Left cardiac atrium (tissue), 4 donors: ENCODE data around the gene KMT2C. TPM values are rescaled to one million over a fixed set of nuclear protein-coding genes. Genes with fewer than 3 reads are reported as not detected.
A peak's percentile ranks its signal among the peaks of the same experiment; 100 is the strongest.
"Not testable (repeated sequence)": the region's sequence is repeated elsewhere in the genome, so short reads cannot be mapped to it uniquely, and the experiment has no call there.

ENCODE experiments used
- ATAC-seq, 2 donors: fragments of 200-7000 bp; cut with Tn5 transposase; one replicate each; pipeline ENCODE4 v1.9.1; 2020; ENCODE audit warnings: mild to moderate bottlenecking in 2 of 2, moderate library complexity in 2 of 2
- DNase-seq: peaks from one replicate; pipeline ENCODE4 v3.0.0-alpha.2; 2020
- intact Hi-C, 2 donors: fragments of 100-400 bp; cut with DNase I; formaldehyde crosslinking; loops; one replicate each; pipeline versions ENCODE4 v1.14.1 to v1.15.1; 2022 to 2023
- total RNA-seq, 2 donors: library from RNA; stranded (reverse); fragmentation: NEBNext Ultra II Directional; extraction: Animal tissue kit (Norgen Biotek cat#: 25700); gene quantifications; one replicate each; pipeline ENCODE4 v1.2.1, GENCODE V29; 2021
- donor health status: DM: no; HTN: yes; CAD: no.
- donor health status: DM: no; HTN: yes; CAD: no; lungs with severe emphysema.
- donor health status: DM: yes; HTN: yes; CAD: no.
- donor health status: Dilated cardiomyopathy.

The KMT2C gene
- total RNA-seq, 2 donors from 2014 or later = 42.5 to 43.3 TPM

GRCh38 chr7:152445386-152446008, 9.7 kb upstream of the KMT2C start:
- DNase-seq, intact Hi-C loops, ATAC-seq: not testable (repeated sequence)

- intact Hi-C loops = no loop called here
- DNase-seq (no peak), ATAC-seq (no peak)
Measured at GRCh38 chr7:152443586-152443985, 7.8 kb upstream of the KMT2C start.

GRCh38 chr7:152442330-152442835, 6.6 kb upstream of the KMT2C start:
- intact Hi-C loops = no loop called here
- ATAC-seq = no peak
- DNase-seq = no peak

GRCh38 chr7:152441810-152442209, 6.0 kb upstream of the KMT2C start:
- DNase-seq, ATAC-seq, intact Hi-C loops: not testable (repeated sequence)

GRCh38 chr7:152441168-152441567, 5.4 kb upstream of the KMT2C start:
- ATAC-seq, DNase-seq, intact Hi-C loops: not testable (repeated sequence)

- DNase-seq, ATAC-seq, intact Hi-C loops: not testable (repeated sequence)
Measured at GRCh38 chr7:152438017-152438416, 2.2 kb upstream of the KMT2C start.

- intact Hi-C loops, DNase-seq, ATAC-seq: not testable (repeated sequence)
Measured at GRCh38 chr7:152436931-152437575, 1.2 kb upstream of the KMT2C start.

- peak; percentile 86 to 87 for ATAC-seq
- DNase-seq = peak; percentile 94
- intact Hi-C loops = no loop called here
Measured at GRCh38 chr7:152436111-152436930, 518 bp upstream of the KMT2C start.

GRCh38 chr7:152434511-152435383, 1.1 kb downstream of the KMT2C start:
- intact Hi-C loops = not testable (repeated sequence)
- peak in 1 of 2 donors; percentile 50 for ATAC-seq

GRCh38 chr7:152433721-152434490, 1.9 kb downstream of the KMT2C start:
- DNase-seq = peak; percentile 59
- ATAC-seq = peak; percentile 13 to 69
- intact Hi-C loops = not testable (repeated sequence)

More at GRCh38 chr7:152434511-152435383, 1.1 kb downstream of the KMT2C start:
- peak; percentile 40 for DNase-seq

- ATAC-seq, DNase-seq, intact Hi-C loops: not testable (repeated sequence)
Measured at GRCh38 chr7:152432735-152433134, 3.1 kb downstream of the KMT2C start.

GRCh38 chr7:152430854-152431253, 4.9 kb downstream of the KMT2C start:
- ATAC-seq (no peak), DNase-seq (no peak)
- intact Hi-C loops = no loop called here

GRCh38 chr7:152430118-152430517, 5.7 kb downstream of the KMT2C start:
- DNase-seq, ATAC-seq, intact Hi-C loops: not testable (repeated sequence)

- intact Hi-C loops = loop anchor here in 1 of 2 donors (10.0 kb wide), 1 partner anchor 90 kb away; no protein-coding TSS in a partner anchor
- DNase-seq (no peak), ATAC-seq (peak in 1 of 2 donors; percentile 70)
Measured at GRCh38 chr7:152424348-152425108, 11.3 kb downstream of the KMT2C start.

GRCh38 chr7:152423991-152424347, 11.8 kb downstream of the KMT2C start:
- intact Hi-C loops = loop anchor here in 1 of 2 donors (10.0 kb wide), 1 partner anchor 89 kb away; no protein-coding TSS in a partner anchor
- DNase-seq (no peak), ATAC-seq (no peak)

GRCh38 chr7:152423171-152423570, 12.6 kb downstream of the KMT2C start:
- ATAC-seq, DNase-seq: not testable (repeated sequence)
- intact Hi-C loops = loop anchor here in 1 of 2 donors (10.0 kb wide), 1 partner anchor 88 kb away; no protein-coding TSS in a partner anchor

GRCh38 chr7:152420950-152421349, 14.9 kb downstream of the KMT2C start:
- intact Hi-C loops = loop anchor here in 1 of 2 donors (10.0 kb wide), 1 partner anchor 86 kb away; no protein-coding TSS in a partner anchor
- ATAC-seq, DNase-seq: not testable (repeated sequence)
